Panc1 (cell line): ENCODE results near the gene MFAP5. TPM values are rescaled to one million over a fixed set of nuclear protein-coding genes. Genes with fewer than 3 reads are reported as not detected.

Experiments used
- ATAC-seq: fragments of 200-7000 bp; cut with Tn5 transposase; 2 replicates; pipeline ENCODE4 v1.9.1; 2020; ENCODE audit warnings: mild to moderate bottlenecking, moderate library complexity
- BruUV-seq: library from RNA; stranded (reverse); fragments of 400-500 nt; replicated peaks from 2 replicates; lab custom pipeline; 2021; lab: Mats Ljungman, UMichigan
- CTCF ChIA-PET: fragments of 300-600 bp; sonication (Branson Sonifier 250); formaldehyde crosslinking; loops from one replicate; lab custom pipeline; 2022; ENCODE audit warnings: antibody characterized with exemption; lab: Charles Lee
- POLR2A ChIA-PET: fragments of 300-600 bp; sonication (Branson Sonifier 250); formaldehyde crosslinking; loops from one replicate; lab custom pipeline; 2022; ENCODE audit warnings: antibody characterized with exemption; lab: Charles Lee
- DNase-seq: peaks from one replicate; pipeline ENCODE4 v3.0.0-alpha.2; 2010; ENCODE audit warnings: low read depth, low spot score
- H3K27ac ChIP-seq: 2 replicates; pipeline ENCODE4 v1.5.1; 2011; ENCODE audit warnings: mild to moderate bottlenecking, low read length, inconsistent platforms
- H3K27me3 ChIP-seq: fragments of 200-500 bp; sonication (Bioruptor generic); 2 replicates; pipeline ENCODE4 v1.6.0; 2014; ENCODE audit warnings: low read length, inconsistent platforms; ENCODE audit not compliant: control insufficient read depth, insufficient read depth
- H3K36me3 ChIP-seq: fragments of 200-500 bp; sonication (Bioruptor generic); 2 replicates; pipeline ENCODE4 v1.5.1; 2014; ENCODE audit warnings: inconsistent platforms, mild to moderate bottlenecking, low read length, moderate library complexity; ENCODE audit not compliant: control insufficient read depth, insufficient read depth
- H3K4me1 ChIP-seq: 2 replicates; pipeline ENCODE4 v1.5.1; 2011; ENCODE audit warnings: inconsistent platforms, mild to moderate bottlenecking, low read length, moderate library complexity; ENCODE audit not compliant: control insufficient read depth, insufficient read depth
- H3K4me3 ChIP-seq, 2 experiments: 2 replicates each; pipeline ENCODE4 v1.5.1; 2011 to 2012; ENCODE audit warnings: low read depth in 2 of 2, low read length in 2 of 2, mild to moderate bottlenecking in 2 of 2, inconsistent platforms in 1 of 2, moderate library complexity in 1 of 2
- H3K9me3 ChIP-seq: fragments of 200-500 bp; sonication (Bioruptor generic); 2 replicates; pipeline ENCODE4 v1.5.1; 2014; ENCODE audit warnings: low read depth, mild to moderate bottlenecking, inconsistent platforms, low read length, moderate library complexity; ENCODE audit not compliant: control insufficient read depth, insufficient read depth
- CTCF ChIP-seq: fragments of 450-650 bp; IDR thresholded peaks from 2 replicates; pipeline ENCODE4 v1.5.1; 2017; ENCODE audit warnings: mild to moderate bottlenecking
- POLR2AphosphoS5 ChIP-seq: IDR thresholded peaks from 2 replicates; pipeline ENCODE4 v1.6.1; 2012; ENCODE audit warnings: mild to moderate bottlenecking, low read depth, low read length, moderate library complexity
- REST ChIP-seq, 2 experiments: IDR thresholded peaks; 2 replicates each; pipeline ENCODE4 v1.6.1; 2011 to 2012; ENCODE audit warnings: low read depth in 2 of 2, control low read depth in 1 of 2, low read length in 1 of 2, mild to moderate bottlenecking in 1 of 2, moderate library complexity in 1 of 2; ENCODE audit not compliant: insufficient read depth in 1 of 2
- SIN3A ChIP-seq: IDR thresholded peaks from 2 replicates; pipeline ENCODE4 v1.6.1; 2012; ENCODE audit warnings: low read depth, mild to moderate bottlenecking, low read length, moderate library complexity, borderline replicate concordance; ENCODE audit not compliant: insufficient read depth
- TCF7L2 ChIP-seq: IDR thresholded peaks from 2 replicates; pipeline ENCODE4 v1.6.1; 2011; ENCODE audit warnings: mild to moderate bottlenecking, low read depth, low read length, inconsistent platforms
- in situ Hi-C: cut with HindIII; loops from 2 replicates; pipeline ENCODE4 v1.10.0; 2016; ENCODE audit warnings: low sequenced_read_pairs, low pct_unique_long_range_greater_than_20kb
- intact Hi-C: fragments of 100-400 bp; cut with micrococcal nuclease; formaldehyde crosslinking; loops from one replicate; pipeline ENCODE4 v1.10.0; 2022; ENCODE audit not compliant: unreplicated experiment
- total RNA-seq: library from RNA; stranded (reverse); gene quantifications from one replicate; pipeline ENCODE4 v1.2.1, GENCODE V29; 2021; ENCODE audit not compliant: unreplicated experiment

The MFAP5 gene
- total RNA-seq, 1 experiment from 2014 or later = not detected

- Histone ChIP-seq H3K4me1 (no peaks in the 10 kb centered on the region), H3K27me3 (no peaks in the 10 kb centered on the region), H3K9me3 (no peaks in the 10 kb centered on the region), H3K27ac (no peak overlapping the region), H3K4me3 (no peak overlapping the region), H3K36me3 (no peaks in the 10 kb centered on the region)
- no TSS peak for BruUV-seq
- DNase-seq (no peak), ATAC-seq (no peak)
- ChIA-PET POLR2A (no interaction called here), CTCF (no interaction called here)
- intact Hi-C loops (loop anchor here (10.0 kb wide), 1 partner anchor 355 kb away; no protein-coding TSS in a partner anchor), in situ Hi-C loops (no loop called here)
- TF ChIP-seq TCF7L2 (no peak), SIN3A (no peak), REST (IDR thresholded peaks at IDR 0.05; ENCODE audit: insufficient read depth in 1 of 2, low read depth in 2 of 2, low read length in 1 of 2) (no peak), POLR2AphosphoS5 (no peak), CTCF (no peak)
Measured at GRCh38 chr12:8689681-8690080, 27.1 kb upstream of the MFAP5 start.

- no peaks in the 10 kb centered on the region for H3K27me3 ChIP-seq
- intact Hi-C loops = loop anchor here (10.0 kb wide), 1 partner anchor 357 kb away; no protein-coding TSS in a partner anchor
- no TSS peak for BruUV-seq
- ATAC-seq = 0 out of 2 replicates have a peak, but pooled peaks have one; percentile 65
- POLR2A ChIA-PET = no interaction called here
- no peak overlapping the region for H3K4me3 ChIP-seq
- H3K36me3 ChIP-seq = no peaks in the 10 kb centered on the region
- no peaks in the 10 kb centered on the region for H3K9me3 ChIP-seq
- no peak for TF ChIP-seq REST (IDR thresholded peaks at IDR 0.05; ENCODE audit: insufficient read depth in 1 of 2, low read depth in 2 of 2, low read length in 1 of 2)
- TF ChIP-seq TCF7L2 = no peak
- no peak for TF ChIP-seq SIN3A
- no peak for TF ChIP-seq CTCF
- no peak for TF ChIP-seq POLR2AphosphoS5
- no peak overlapping the region for H3K27ac ChIP-seq
- in situ Hi-C loops = no loop called here
- no peaks in the 10 kb centered on the region for H3K4me1 ChIP-seq
- DNase-seq = no peak
- CTCF ChIA-PET = no interaction called here
Measured at GRCh38 chr12:8687846-8688601, 25.4 kb upstream of the MFAP5 start.
